Activated T-helper 17 cell treated with anti-CD3 and anti-CD28 coated beads, Interleukin-2, amount 50 U/mL, for 72 hours (primary cell): Measurements from ENCODE around the gene RNF166. TPM values are rescaled to one million over a fixed set of nuclear protein-coding genes. Genes with fewer than 3 reads are reported as not detected.
A peak's percentile ranks its signal among the peaks of the same experiment; 100 is the strongest.

Experiments
- ATAC-seq: fragments of 150-1000 bp; cut with Tn5 transposase; replicated peaks from 2 replicates; pipeline ENCODE4 v1.10.0; 2021; ENCODE audit warnings: mild to moderate bottlenecking, moderate library complexity
- H3K27ac Mint-ChIP-seq: one replicate; pipeline ENCODE4 v1.8.0; 2022; ENCODE audit warnings: mixed read lengths
- H3K27me3 Mint-ChIP-seq: one replicate; pipeline ENCODE4 v1.8.0; 2022; ENCODE audit warnings: mixed read lengths
- H3K36me3 Mint-ChIP-seq: one replicate; pipeline ENCODE4 v1.8.0; 2022; ENCODE audit warnings: low read depth, mild to moderate bottlenecking, mixed read lengths
- H3K4me1 Mint-ChIP-seq: one replicate; pipeline ENCODE4 v1.8.0; 2022; ENCODE audit warnings: mixed read lengths
- H3K4me3 Mint-ChIP-seq: one replicate; pipeline ENCODE4 v1.8.0; 2022; ENCODE audit warnings: mild to moderate bottlenecking, mixed read lengths
- H3K9me3 Mint-ChIP-seq: one replicate; pipeline ENCODE4 v1.8.0; 2022; ENCODE audit warnings: mixed read lengths
- total RNA-seq, 2 donors: library from RNA; stranded (reverse); gene quantifications; one replicate each; pipeline ENCODE4 v1.2.3, GENCODE V29; 2022

The RNF166 gene
- total RNA-seq, 2 donors from 2014 or later: 57.1 to 119 TPM

GRCh38 chr16:88713054-88713453, 6.8 kb upstream of the RNF166 start:
- Mint-ChIP-seq H3K9me3 (no peaks in the 10 kb centered on the region), H3K27ac (no peak overlapping the region), H3K36me3 (peaks cover 32% of the 10 kb centered on the region), H3K4me3 (no peak overlapping the region), H3K4me1 (no peaks in the 10 kb centered on the region), H3K27me3 (no peaks in the 10 kb centered on the region)
- no peak for ATAC-seq

GRCh38 chr16:88712362-88712979, 6.3 kb upstream of the RNF166 start:
- no peaks in the 10 kb centered on the region for H3K27me3 Mint-ChIP-seq

GRCh38 chr16:88711750-88712340, 5.6 kb upstream of the RNF166 start:
- Mint-ChIP-seq H3K27me3 (no peaks in the 10 kb centered on the region), H3K4me1 (peaks cover 7% of the 10 kb centered on the region), H3K4me3 (no peak overlapping the region), H3K27ac (peak overlapping the region; percentile 28), H3K36me3 (peaks cover 20% of the 10 kb centered on the region), H3K9me3 (no peaks in the 10 kb centered on the region)
- no peak for ATAC-seq

More at GRCh38 chr16:88712362-88712979, 6.3 kb upstream of the RNF166 start:
- Mint-ChIP-seq H3K9me3 (no peaks in the 10 kb centered on the region), H3K4me3 (no peak overlapping the region), H3K36me3 (peaks cover 26% of the 10 kb centered on the region), H3K4me1 (peaks cover 1% of the 10 kb centered on the region), H3K27ac (no peak overlapping the region)
- ATAC-seq: no peak

GRCh38 chr16:88710556-88710955, 4.3 kb upstream of the RNF166 start:
- H3K27ac Mint-ChIP-seq: peak overlapping the region; percentile 28
- H3K4me1 Mint-ChIP-seq: peaks cover 7% of the 10 kb centered on the region

GRCh38 chr16:88706965-88707826, 988 bp upstream of the RNF166 start:
- no peak for ATAC-seq
- H3K27me3 Mint-ChIP-seq: no peaks in the 10 kb centered on the region
- no peaks in the 10 kb centered on the region for H3K9me3 Mint-ChIP-seq
- H3K36me3 Mint-ChIP-seq: peaks cover 26% of the 10 kb centered on the region
- H3K27ac Mint-ChIP-seq: peak overlapping the region; percentile 79
- H3K4me3 Mint-ChIP-seq: peak overlapping the region; percentile 85
- H3K4me1 Mint-ChIP-seq: peaks cover 22% of the 10 kb centered on the region

More at GRCh38 chr16:88710556-88710955, 4.3 kb upstream of the RNF166 start:
- no peak overlapping the region for H3K4me3 Mint-ChIP-seq
- peaks cover 15% of the 10 kb centered on the region for H3K36me3 Mint-ChIP-seq
- H3K27me3 Mint-ChIP-seq: no peaks in the 10 kb centered on the region
- no peaks in the 10 kb centered on the region for H3K9me3 Mint-ChIP-seq
- no peak for ATAC-seq

- Mint-ChIP-seq H3K9me3 (no peaks in the 10 kb centered on the region), H3K36me3 (peaks cover 40% of the 10 kb centered on the region), H3K4me1 (peaks cover 22% of the 10 kb centered on the region), H3K27ac (peak overlapping the region; percentile 98), H3K27me3 (no peaks in the 10 kb centered on the region), H3K4me3 (peak overlapping the region; percentile 86)
- peak; percentile 5 for ATAC-seq
Observed at GRCh38 chr16:88705801-88706228, 393 bp downstream of the RNF166 start.

GRCh38 chr16:88705076-88705684, 1.0 kb downstream of the RNF166 start:
- no peak for ATAC-seq
- H3K4me1 Mint-ChIP-seq: peaks cover 22% of the 10 kb centered on the region
- no peaks in the 10 kb centered on the region for H3K9me3 Mint-ChIP-seq
- peak overlapping the region; percentile 98 for H3K27ac Mint-ChIP-seq
- peak overlapping the region; percentile 86 for H3K4me3 Mint-ChIP-seq
- H3K27me3 Mint-ChIP-seq: no peaks in the 10 kb centered on the region
- H3K36me3 Mint-ChIP-seq: peaks cover 46% of the 10 kb centered on the region

GRCh38 chr16:88703486-88704309, 2.5 kb downstream of the RNF166 start:
- H3K27ac Mint-ChIP-seq: peak overlapping the region; percentile 98
- H3K4me3 Mint-ChIP-seq: peak overlapping the region; percentile 86
- H3K27me3 Mint-ChIP-seq: no peaks in the 10 kb centered on the region
- H3K9me3 Mint-ChIP-seq: no peaks in the 10 kb centered on the region
- H3K4me1 Mint-ChIP-seq: peaks cover 22% of the 10 kb centered on the region
- ATAC-seq: peak; percentile 38
- peaks cover 53% of the 10 kb centered on the region for H3K36me3 Mint-ChIP-seq

- Mint-ChIP-seq H3K4me3 (peak overlapping the region; percentile 86), H3K27ac (peak overlapping the region; percentile 98), H3K27me3 (no peaks in the 10 kb centered on the region), H3K9me3 (no peaks in the 10 kb centered on the region), H3K36me3 (peaks cover 63% of the 10 kb centered on the region), H3K4me1 (peaks cover 22% of the 10 kb centered on the region)
- ATAC-seq: no peak
Observed at GRCh38 chr16:88702371-88703210, 3.6 kb downstream of the RNF166 start.

- Mint-ChIP-seq H3K9me3 (no peaks in the 10 kb centered on the region), H3K27me3 (no peaks in the 10 kb centered on the region), H3K36me3 (peaks cover 68% of the 10 kb centered on the region), H3K4me3 (peak overlapping the region; percentile 86), H3K4me1 (peaks cover 15% of the 10 kb centered on the region), H3K27ac (peak overlapping the region; percentile 98)
- no peak for ATAC-seq
Observed at GRCh38 chr16:88701581-88702370, 4.4 kb downstream of the RNF166 start.

GRCh38 chr16:88700636-88701482, 5.3 kb downstream of the RNF166 start:
- H3K27ac Mint-ChIP-seq: peak overlapping the region; percentile 98
- no peaks in the 10 kb centered on the region for H3K27me3 Mint-ChIP-seq
- peaks cover 15% of the 10 kb centered on the region for H3K4me1 Mint-ChIP-seq
- peak overlapping the region; percentile 86 for H3K4me3 Mint-ChIP-seq
- peak; percentile 86 for ATAC-seq
- peaks cover 68% of the 10 kb centered on the region for H3K36me3 Mint-ChIP-seq
- H3K9me3 Mint-ChIP-seq: no peaks in the 10 kb centered on the region

GRCh38 chr16:88700322-88700635, 5.9 kb downstream of the RNF166 start:
- H3K36me3 Mint-ChIP-seq: peaks cover 66% of the 10 kb centered on the region
- no peak for ATAC-seq
- no peaks in the 10 kb centered on the region for H3K9me3 Mint-ChIP-seq
- H3K4me3 Mint-ChIP-seq: peak overlapping the region; percentile 86
- H3K27me3 Mint-ChIP-seq: no peaks in the 10 kb centered on the region
- H3K4me1 Mint-ChIP-seq: peaks cover 15% of the 10 kb centered on the region
- peak overlapping the region; percentile 98 for H3K27ac Mint-ChIP-seq
